K562 (cell line): ENCODE results near the gene DPM2. TPM values are rescaled to one million over a fixed set of nuclear protein-coding genes. Genes with fewer than 3 reads are reported as not detected.
A peak's percentile ranks its signal among the peaks of the same experiment; 100 is the strongest.

Experiments used
- ATF1 ChIP-seq, 2 experiments: fragments of 450-650 bp in 1 of 2; IDR thresholded peaks; 2 replicates each; pipeline ENCODE4 v1.6.1; 2016; ENCODE audit warnings: missing compliant biosample characterization in 1 of 2, missing genetic modification characterization in 1 of 2
- ATF7 ChIP-seq: fragments of 450-650 bp; IDR thresholded peaks from 2 replicates; pipeline ENCODE4 v1.7.1; 2014; ENCODE audit warnings: mild to moderate bottlenecking, moderate library complexity
- CCNT2 ChIP-seq: IDR thresholded peaks from 2 replicates; pipeline ENCODE4 v1.6.1; 2011; ENCODE audit warnings: borderline replicate concordance, low read depth, mild to moderate bottlenecking, moderate library complexity, mixed read lengths, low read length; ENCODE audit not compliant: insufficient read length; ENCODE audit errors: extremely low read depth
- CTBP1 ChIP-seq: fragments of 450-650 bp; IDR thresholded peaks from 2 replicates; pipeline ENCODE4 v1.6.1; 2016; ENCODE audit warnings: borderline replicate concordance
- CXXC5 ChIP-seq: fragments of 250-450 bp; sonication (Bioruptor Pico); IDR thresholded peaks from 2 replicates; pipeline ENCODE4 v1.8.0; 2022; ENCODE audit warnings: inconsistent platforms, mild to moderate bottlenecking, moderate library complexity
- EHMT2 ChIP-seq: fragments of 450-650 bp; IDR thresholded peaks from 2 replicates; pipeline ENCODE4 v1.6.1; 2018; ENCODE audit warnings: antibody characterized with exemption
- HMG20B ChIP-seq: fragments of 250-450 bp; sonication (Bioruptor Pico); IDR thresholded peaks from 2 replicates; pipeline ENCODE4 v1.5.0; 2021; ENCODE audit warnings: mild to moderate bottlenecking
- KLF6 ChIP-seq: fragments of 250-450 bp; sonication (Bioruptor Pico); IDR thresholded peaks from 2 replicates; pipeline ENCODE4 v1.4.0; 2020; ENCODE audit warnings: mild to moderate bottlenecking, moderate library complexity, borderline replicate concordance
- MAZ ChIP-seq, 2 experiments: fragments of 450-650 bp in 1 of 2; sonication (generic) in 1 of 2; formaldehyde crosslinking; IDR thresholded peaks in 1 of 2; conservative IDR thresholded peaks in 1 of 2; 2 replicates each; pipeline versions ENCODE4 v1.4.0 to v1.5.0; 2020; ENCODE audit warnings: mild to moderate bottlenecking in 1 of 2, missing genetic modification reagents in 1 of 2
- MNT ChIP-seq, 2 experiments: fragments of 450-650 bp; conservative IDR thresholded peaks; 2 replicates each; pipeline ENCODE4 v1.6.1; 2017; ENCODE audit warnings: mild to moderate bottlenecking in 2 of 2, moderate library complexity in 2 of 2
- NR2C2 ChIP-seq, 2 experiments: fragments of 200-800 bp in 1 of 2; sonication (Bioruptor generic) in 1 of 2; sonication (generic) in 1 of 2; formaldehyde crosslinking in 1 of 2; IDR thresholded peaks; 2 replicates each; pipeline versions ENCODE4 v1.6.1 to v1.8.0; 2016 to 2022; ENCODE audit warnings: mild to moderate bottlenecking in 1 of 2, missing compliant biosample characterization in 1 of 2, missing genetic modification characterization in 1 of 2, missing genetic modification reagents in 1 of 2
- POLR2A ChIP-seq: fragments of 450-650 bp; conservative IDR thresholded peaks from 2 replicates; pipeline ENCODE4 v1.6.1; 2016
- RBM39 ChIP-seq: fragments of 200-400 bp; formaldehyde crosslinking; optimal IDR thresholded peaks from 2 replicates; pipeline ENCODE3; 2018; ENCODE audit warnings: low read depth, low read length
- ZBTB17 ChIP-seq: fragments of 450-650 bp; formaldehyde crosslinking; IDR thresholded peaks from 2 replicates; pipeline ENCODE4 v1.4.0; 2020; ENCODE audit warnings: mild to moderate bottlenecking
- ZBTB7A ChIP-seq: IDR thresholded peaks from 2 replicates; pipeline ENCODE4 v1.6.1; 2011; ENCODE audit warnings: low read depth, mild to moderate bottlenecking, low read length, moderate library complexity, borderline replicate concordance; ENCODE audit not compliant: control insufficient read depth
- ZFX ChIP-seq: sonication (generic); formaldehyde crosslinking; IDR thresholded peaks from 2 replicates; pipeline ENCODE4 v1.8.0; 2022; ENCODE audit warnings: mild to moderate bottlenecking, missing genetic modification reagents, moderate library complexity
- polyA plus RNA-seq, 8 experiments: library from polyadenylated mRNA; depleted of rRNA in 4 of 8; stranded (reverse) in 5 of 8; unstranded in 3 of 8; fragments of >200 nt; fragmentation: Nextera tagmentation in 2 of 8; fragmentation: Illumina TruSeq in 1 of 8; extraction: Ambion mirVana in 2 of 8; extraction: Trizol in 1 of 8; gene quantifications; 2 replicates each; pipeline versions ENCODE4 v1.2.1 to v1.2.3, GENCODE V29; 2011 to 2014; ENCODE audit warnings: inconsistent platforms in 1 of 8, missing spikeins in 1 of 8
- total RNA-seq, 7 experiments: library from RNA; depleted of rRNA in 6 of 7; stranded (reverse); fragments of >200 nt in 6 of 7; fragmentation: Illumina TruSeq in 2 of 7; extraction: Trizol in 2 of 7; gene quantifications; 2 replicates each; pipeline versions ENCODE4 v1.2.1 to v1.2.3, GENCODE V29; 2011 to 2021; ENCODE audit warnings: low replicate concordance in 1 of 7
- TF ChIP-seq, protein P1 (sequence below), 2 experiments: IDR thresholded peaks in 1 of 2; conservative IDR thresholded peaks in 1 of 2; 2 replicates each; pipeline ENCODE4 v1.6.1; 2016; ENCODE audit warnings: low read depth in 2 of 2, mild to moderate bottlenecking in 1 of 2, missing compliant biosample characterization in 1 of 2, missing genetic modification characterization in 1 of 2, moderate library complexity in 1 of 2
- TF ChIP-seq, protein P2 (sequence below): IDR thresholded peaks from 2 replicates; pipeline ENCODE4 v1.6.1; 2011; ENCODE audit warnings: borderline replicate concordance, low read depth, mild to moderate bottlenecking, moderate library complexity, low read length; ENCODE audit not compliant: insufficient read depth, poor library complexity, severe bottlenecking

DPM2 gene
- total and polyA plus RNA-seq, 9 of the 15 experiments (the other 6 are each of a cell fraction or from before 2014, with no cell fraction given): 43.5 to 126 (median 71.1) TPM

GRCh38 chr9:127899128-127899943, 38.3 kb downstream of the DPM2 start, which contains the start of gene ST6GALNAC6 (continued):
- TF ChIP-seq, protein P1, sequence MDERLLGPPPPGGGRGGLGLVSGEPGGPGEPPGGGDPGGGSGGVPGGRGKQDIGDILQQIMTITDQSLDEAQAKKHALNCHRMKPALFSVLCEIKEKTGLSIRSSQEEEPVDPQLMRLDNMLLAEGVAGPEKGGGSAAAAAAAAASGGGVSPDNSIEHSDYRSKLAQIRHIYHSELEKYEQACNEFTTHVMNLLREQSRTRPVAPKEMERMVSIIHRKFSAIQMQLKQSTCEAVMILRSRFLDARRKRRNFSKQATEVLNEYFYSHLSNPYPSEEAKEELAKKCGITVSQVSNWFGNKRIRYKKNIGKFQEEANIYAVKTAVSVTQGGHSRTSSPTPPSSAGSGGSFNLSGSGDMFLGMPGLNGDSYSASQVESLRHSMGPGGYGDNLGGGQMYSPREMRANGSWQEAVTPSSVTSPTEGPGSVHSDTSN (CRISPR knock-in tag; IDR thresholded peaks at IDR 0.05; ENCODE audit: low read depth): no peak
- TF ChIP-seq, protein P1 (tag; conservative IDR thresholded peaks at IDR 0.05; ENCODE audit: low read depth): no peak
- TF ChIP-seq POLR2A: peak; percentile 9; the same call in 1 of the 2 replicates
- TF ChIP-seq ATF7: 0 out of 2 replicates have a peak, but pooled peaks have one; percentile 12
- no peak for TF ChIP-seq ATF1 (CRISPR knock-in tag; IDR thresholded peaks at IDR 0.05)
- TF ChIP-seq ATF1 (tag; IDR thresholded peaks at IDR 0.05): peak; percentile 7; the same call in 1 of the 2 replicates
- TF ChIP-seq MAZ (CRISPR knock-in tag; conservative IDR thresholded peaks at IDR 0.05 in 1 of 2, IDR thresholded peaks at IDR 0.05 in 1 of 2): peak; percentile 7 to 68; a peak in 3 of 4 replicates
- no peak for TF ChIP-seq NR2C2 (CRISPR knock-in tag; IDR thresholded peaks at IDR 0.05)
- TF ChIP-seq NR2C2 (tag; IDR thresholded peaks at IDR 0.05): peak; percentile 62; the same call in 1 of the 2 replicates
- no peak for TF ChIP-seq HMG20B (CRISPR knock-in tag)
- TF ChIP-seq ZBTB7A: peak; percentile 98
- TF ChIP-seq CCNT2: peak; percentile 82
- TF ChIP-seq ZBTB17 (CRISPR knock-in tag): no peak
- peak; percentile 64 for TF ChIP-seq ZFX (CRISPR knock-in tag)
- no peak for TF ChIP-seq EHMT2
- TF ChIP-seq RBM39: no peak
- TF ChIP-seq CXXC5 (CRISPR knock-in tag): peak; percentile 66
- TF ChIP-seq CTBP1: peak; percentile 37
- TF ChIP-seq KLF6 (CRISPR knock-in tag): no peak
- 0 out of 4 replicates have a peak, but pooled peaks of 1 of the 2 experiments have one; percentile 4 for TF ChIP-seq MNT (conservative IDR thresholded peaks at IDR 0.05)
- TF ChIP-seq, protein P2, sequence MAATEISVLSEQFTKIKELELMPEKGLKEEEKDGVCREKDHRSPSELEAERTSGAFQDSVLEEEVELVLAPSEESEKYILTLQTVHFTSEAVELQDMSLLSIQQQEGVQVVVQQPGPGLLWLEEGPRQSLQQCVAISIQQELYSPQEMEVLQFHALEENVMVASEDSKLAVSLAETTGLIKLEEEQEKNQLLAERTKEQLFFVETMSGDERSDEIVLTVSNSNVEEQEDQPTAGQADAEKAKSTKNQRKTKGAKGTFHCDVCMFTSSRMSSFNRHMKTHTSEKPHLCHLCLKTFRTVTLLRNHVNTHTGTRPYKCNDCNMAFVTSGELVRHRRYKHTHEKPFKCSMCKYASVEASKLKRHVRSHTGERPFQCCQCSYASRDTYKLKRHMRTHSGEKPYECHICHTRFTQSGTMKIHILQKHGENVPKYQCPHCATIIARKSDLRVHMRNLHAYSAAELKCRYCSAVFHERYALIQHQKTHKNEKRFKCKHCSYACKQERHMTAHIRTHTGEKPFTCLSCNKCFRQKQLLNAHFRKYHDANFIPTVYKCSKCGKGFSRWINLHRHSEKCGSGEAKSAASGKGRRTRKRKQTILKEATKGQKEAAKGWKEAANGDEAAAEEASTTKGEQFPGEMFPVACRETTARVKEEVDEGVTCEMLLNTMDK: no peak
